H9 (cell line): ENCODE results near the gene GAR1. TPM values are rescaled to one million over a fixed set of nuclear protein-coding genes. Genes with fewer than 3 reads are reported as not detected.

Experiments used
- DNase-seq: peaks from one replicate; pipeline ENCODE4 v3.0.0-alpha.2; 2017
- H2AFZ ChIP-seq: one replicate; pipeline ENCODE4 v1.6.1; 2013; ENCODE audit warnings: mild to moderate bottlenecking, low read length, control low read depth, moderate library complexity
- H2AK5ac ChIP-seq: 2 replicates; pipeline ENCODE4 v1.6.1; 2013; ENCODE audit warnings: low read length, control low read depth, mixed read lengths; ENCODE audit not compliant: insufficient read length
- H2BK120ac ChIP-seq: one replicate; pipeline ENCODE4 v1.6.1; 2013; ENCODE audit warnings: low read depth, mild to moderate bottlenecking, low read length, control low read depth, inconsistent platforms; ENCODE audit not compliant: poor library complexity, severe bottlenecking
- H2BK12ac ChIP-seq: 2 replicates; pipeline ENCODE4 v1.6.1; 2013; ENCODE audit warnings: low read length, control low read depth, mixed read lengths, low read depth; ENCODE audit not compliant: insufficient read length
- H2BK15ac ChIP-seq: 2 replicates; pipeline ENCODE4 v1.6.1; 2013; ENCODE audit warnings: low read depth, low read length, control low read depth
- H2BK20ac ChIP-seq: one replicate; pipeline ENCODE4 v1.6.1; 2013; ENCODE audit warnings: low read depth, mild to moderate bottlenecking, low read length, control low read depth, inconsistent platforms; ENCODE audit not compliant: poor library complexity, severe bottlenecking
- H2BK5ac ChIP-seq: 2 replicates; pipeline ENCODE4 v1.6.1; 2013; ENCODE audit warnings: low read length, control low read depth, mixed read lengths; ENCODE audit not compliant: insufficient read length
- H3K14ac ChIP-seq: 2 replicates; pipeline ENCODE4 v1.6.1; 2013; ENCODE audit warnings: low read length, control low read depth; ENCODE audit not compliant: insufficient read depth
- H3K18ac ChIP-seq: 2 replicates; pipeline ENCODE4 v1.6.1; 2013; ENCODE audit warnings: low read depth, mild to moderate bottlenecking, mixed read lengths, low read length, control low read depth; ENCODE audit not compliant: insufficient read length
- H3K23ac ChIP-seq: 2 replicates; pipeline ENCODE4 v1.6.1; 2013; ENCODE audit warnings: low read length, control low read depth, mixed read lengths, low read depth; ENCODE audit not compliant: insufficient read length
- H3K23me2 ChIP-seq: 2 replicates; pipeline ENCODE4 v1.6.1; 2013; ENCODE audit warnings: low read depth, mild to moderate bottlenecking, mixed read lengths, low read length, control low read depth; ENCODE audit not compliant: insufficient read length, poor library complexity, severe bottlenecking
- H3K27ac ChIP-seq: 2 replicates; pipeline ENCODE4 v1.5.1; 2013; ENCODE audit warnings: low read length, control low read depth, mixed read lengths, low read depth; ENCODE audit not compliant: insufficient read length
- H3K27me3 ChIP-seq: 2 replicates; pipeline ENCODE4 v1.6.1; 2013; ENCODE audit warnings: low read length, control low read depth, inconsistent platforms; ENCODE audit not compliant: insufficient read depth
- H3K4ac ChIP-seq: 2 replicates; pipeline ENCODE4 v1.6.1; 2013; ENCODE audit warnings: low read depth, mild to moderate bottlenecking, control low read depth, inconsistent platforms, low read length, moderate library complexity
- H3K4me1 ChIP-seq: 2 replicates; pipeline ENCODE4 v1.6.1; 2013; ENCODE audit warnings: low read length, control low read depth, inconsistent platforms; ENCODE audit not compliant: insufficient read depth
- H3K4me2 ChIP-seq: 2 replicates; pipeline ENCODE4 v1.6.1; 2013; ENCODE audit warnings: low read length, control low read depth, mixed read lengths; ENCODE audit not compliant: insufficient read length, insufficient read depth
- H3K56ac ChIP-seq: 2 replicates; pipeline ENCODE4 v1.6.1; 2013; ENCODE audit warnings: low read depth, mild to moderate bottlenecking, mixed read lengths, low read length, control low read depth; ENCODE audit not compliant: insufficient read length
- H3K79me1 ChIP-seq: 2 replicates; pipeline ENCODE4 v1.6.1; 2013; ENCODE audit warnings: low read depth, mild to moderate bottlenecking, moderate library complexity, low read length, control low read depth, inconsistent platforms; ENCODE audit not compliant: insufficient read depth, poor library complexity, severe bottlenecking
- H3K79me2 ChIP-seq: 2 replicates; pipeline ENCODE4 v1.6.1; 2013; ENCODE audit warnings: low read length, control low read depth, inconsistent platforms; ENCODE audit not compliant: insufficient read depth
- H3K9ac ChIP-seq: 2 replicates; pipeline ENCODE4 v1.6.1; 2013; ENCODE audit warnings: low read length, control low read depth, mixed read lengths; ENCODE audit not compliant: insufficient read length; ENCODE audit errors: extremely low read depth
- H3K9me3 ChIP-seq: one replicate; pipeline ENCODE4 v1.6.1; 2013; ENCODE audit warnings: low read depth, low read length, inconsistent platforms; ENCODE audit not compliant: control insufficient read depth
- H3T11ph ChIP-seq: one replicate; pipeline ENCODE4 v1.6.1; 2013; ENCODE audit warnings: mild to moderate bottlenecking, low read length, control low read depth, inconsistent platforms
- H4K20me1 ChIP-seq: one replicate; pipeline ENCODE4 v1.6.1; 2013; ENCODE audit not compliant: control insufficient read depth, insufficient read length, insufficient read depth
- H4K5ac ChIP-seq: 2 replicates; pipeline ENCODE4 v1.6.1; 2013; ENCODE audit warnings: low read depth, mild to moderate bottlenecking, mixed read lengths, low read length, control low read depth; ENCODE audit not compliant: insufficient read length
- H4K8ac ChIP-seq: replicated peaks from 2 replicates; pipeline ENCODE4 v1.6.1; 2013; ENCODE audit warnings: low read length, control low read depth, mixed read lengths, low read depth; ENCODE audit not compliant: insufficient read length
- H4K91ac ChIP-seq: 2 replicates; pipeline ENCODE4 v1.6.1; 2013; ENCODE audit warnings: low read depth, mild to moderate bottlenecking, moderate library complexity, mixed read lengths, low read length, control low read depth; ENCODE audit not compliant: insufficient read length
- H3K27ac Mint-ChIP-seq, 3 experiments: 2 replicates in 2 of 3; 3 replicates in 1 of 3; pipeline ENCODE4 v1.8.0; 2020 to 2021; ENCODE audit warnings: mixed read lengths in 3 of 3, mild to moderate bottlenecking in 1 of 3, moderate library complexity in 1 of 3
- H3K27me3 Mint-ChIP-seq: 2 replicates; pipeline ENCODE4 v1.8.0; 2021; ENCODE audit warnings: low read depth, mild to moderate bottlenecking, moderate library complexity, mixed read lengths
- H3K36me3 Mint-ChIP-seq, 3 experiments: 2 replicates in 2 of 3; 3 replicates in 1 of 3; pipeline ENCODE4 v1.8.0; 2020 to 2021; ENCODE audit warnings: low read depth in 3 of 3, mixed read lengths in 3 of 3; ENCODE audit not compliant: insufficient read depth in 1 of 3
- H3K4me1 Mint-ChIP-seq, 2 experiments: 2 replicates each; pipeline ENCODE4 v1.8.0; 2020; ENCODE audit warnings: mixed read lengths in 2 of 2
- H3K4me3 Mint-ChIP-seq, 2 experiments: 2 replicates in 1 of 2; 3 replicates in 1 of 2; pipeline ENCODE4 v1.8.0; 2020 to 2021; ENCODE audit warnings: mild to moderate bottlenecking in 2 of 2, mixed read lengths in 2 of 2, moderate library complexity in 1 of 2
- H3K9me3 Mint-ChIP-seq, 2 experiments: 2 replicates in 1 of 2; 3 replicates in 1 of 2; pipeline ENCODE4 v1.8.0; 2020; ENCODE audit warnings: mild to moderate bottlenecking in 2 of 2, mixed read lengths in 2 of 2, moderate library complexity in 1 of 2
- CTCF ChIP-seq: fragments of 200-600 bp; sonication (generic); conservative IDR thresholded peaks from 3 replicates; pipeline ENCODE4 v1.8.0; 2021; ENCODE audit warnings: antibody characterized with exemption, mild to moderate bottlenecking
- WGBS: extraction: QIAGEN DNeasy Blood & Tissue Kit; methylation state at CpG from one replicate; pipeline ENCODE4 v1.1.7; 2013; ENCODE audit warnings: missing lambda C conversion rate, low lambda C conversion rate, mixed read lengths; ENCODE audit not compliant: insufficient read length; ENCODE audit errors: extremely low coverage; 5-methylcytosine and 5-hydroxymethylcytosine counted together
- total RNA-seq: library from RNA; stranded (reverse); gene quantifications from 2 replicates; pipeline ENCODE4 v1.2.1, GENCODE V29; 2021

Gene GAR1
- total RNA-seq, 1 experiment from 2014 or later = 45.3 TPM

GRCh38 chr4:109833756-109834155, 18.2 kb downstream of the GAR1 start:
- no CpG with 5 or more reads among the region's 4 CpGs for WGBS
- Histone ChIP-seq H2AFZ (no peak overlapping the region), H3K27ac (no peak overlapping the region), H4K91ac (no peak overlapping the region), H3K4me1 (no peaks in the 10 kb centered on the region), H4K8ac (no peak overlapping the region), H2AK5ac (no peak overlapping the region), H2BK15ac (no peak overlapping the region), H3K9me3 (no peaks in the 10 kb centered on the region), H3K14ac (no peak overlapping the region), H3K23ac (no peak overlapping the region), H3K18ac (no peak overlapping the region), H3K9ac (no peak overlapping the region), H3T11ph (no peak overlapping the region), H3K23me2 (no peaks in the 10 kb centered on the region), H3K56ac (no peak overlapping the region), H3K79me1 (no peaks in the 10 kb centered on the region), H2BK5ac (no peak overlapping the region), H4K20me1 (no peaks in the 10 kb centered on the region), H3K27me3 (no peaks in the 10 kb centered on the region), H2BK12ac (no peak overlapping the region), H3K4ac (no peak overlapping the region), H3K79me2 (no peaks in the 10 kb centered on the region), H2BK120ac (no peak overlapping the region), H2BK20ac (no peak overlapping the region), H3K4me2 (no peak overlapping the region), H4K5ac (no peak overlapping the region)
- Mint-ChIP-seq H3K36me3 (no peaks in the 10 kb centered on the region), H3K27me3 (no peaks in the 10 kb centered on the region), H3K9me3 (no peaks in the 10 kb centered on the region), H3K4me1 (no peaks in the 10 kb centered on the region), H3K27ac (no peak overlapping the region), H3K4me3 (no peak overlapping the region)
- no peak for DNase-seq
- TF ChIP-seq CTCF = no peak
